GM12874 (cell line): ENCODE results near the gene FAM193B.

ENCODE experiments used
- CTCF ChIP-seq: IDR thresholded peaks from 2 replicates; pipeline ENCODE4 v1.5.1; 2011; ENCODE audit warnings: low read depth, mild to moderate bottlenecking, control low read depth, low read length, moderate library complexity; ENCODE audit not compliant: insufficient read depth

Gene FAM193B

GRCh38 chr5:177554474-177555111 is at the start of gene FAM193B:
Gene FAM193B (minus strand): TSS chr5:177554563. CDS start chr5:177554458, 105 bp downstream.
- no peak for TF ChIP-seq CTCF

- no peak for TF ChIP-seq CTCF
Measured at GRCh38 chr5:177604116-177604521, 49.8 kb upstream of the FAM193B start.

- TF ChIP-seq CTCF: no peak
Measured at GRCh38 chr5:177603631-177604030, 49.3 kb upstream of the FAM193B start.

- no peak for TF ChIP-seq CTCF
Measured at GRCh38 chr5:177602458-177602830, 48.1 kb upstream of the FAM193B start.

- no peak for TF ChIP-seq CTCF
Measured at GRCh38 chr5:177601577-177602457, 47.5 kb upstream of the FAM193B start.

- no peak for TF ChIP-seq CTCF
Measured at GRCh38 chr5:177601126-177601525, 46.8 kb upstream of the FAM193B start.

GRCh38 chr5:177600508-177601018 is 46.2 kb upstream of the FAM193B start:
- no peak for TF ChIP-seq CTCF
